K562 (cell line): ENCODE measurements around the gene WFIKKN2. TPM values are rescaled to one million over a fixed set of nuclear protein-coding genes. Genes with fewer than 3 reads are reported as not detected.

ENCODE experiments used
- ATAC-seq: fragments of 200-7000 bp; cut with Tn5 transposase; 3 replicates; pipeline ENCODE4 v1.9.1; 2020; ENCODE audit warnings: moderate library complexity
- BruUV-seq: library from RNA; stranded (reverse); fragments of 400-500 nt; replicated peaks from 2 replicates; lab custom pipeline; 2021; lab: Mats Ljungman, UMichigan
- CTCF ChIA-PET: fragments of 300-600 bp; formaldehyde crosslinking; extraction: SDS; loops from one replicate; lab custom pipeline; 2021; ENCODE audit warnings: low intra/inter-chr PET ratio; lab: Yijun Ruan, JAX
- POLR2A ChIA-PET: fragments of 300-600, 350-650 bp; sonication (Branson Sonifier 250); formaldehyde crosslinking; extraction: SDS; loops from one replicate; lab custom pipeline; 2021; ENCODE audit warnings: antibody characterized with exemption, inconsistent platforms; lab: Yijun Ruan, JAX
- DNase-seq, 4 experiments: peaks; one replicate each; pipeline versions ENCODE4 v3.0.0 to v3.0.0-alpha.2; 2011 to 2018; ENCODE audit warnings: low spot score in 3 of 4, mixed read lengths in 3 of 4; ENCODE audit errors: extremely low read depth in 1 of 4
- FAIRE-seq: peaks from 2 replicates; lab custom pipeline; 2011; peaks lifted over from hg19 to GRCh38; lab: Jason Lieb, UNC
- H2AFZ ChIP-seq: 2 replicates; pipeline ENCODE4 v1.6.0; 2011; ENCODE audit warnings: low read depth, low read length, control low read depth, inconsistent platforms
- H3K27ac ChIP-seq: fragments of 200-600 bp; 3 replicates; pipeline ENCODE4 v1.8.0; 2011; ENCODE audit warnings: low read depth, mild to moderate bottlenecking, control low read depth, inconsistent platforms, low read length, moderate library complexity, mixed read lengths; ENCODE audit errors: extremely low read depth
- H3K27me3 ChIP-seq, 2 experiments: fragments of 300-600 bp in 1 of 2; 2 replicates in 1 of 2; 3 replicates in 1 of 2; pipeline versions ENCODE4 v1.6.0 to v1.8.0; 2011; ENCODE audit warnings: inconsistent platforms in 2 of 2, low read length in 2 of 2, mild to moderate bottlenecking in 1 of 2, mixed read lengths in 1 of 2, moderate library complexity in 1 of 2; ENCODE audit not compliant: control insufficient read depth in 2 of 2, insufficient read depth in 2 of 2
- H3K36me3 ChIP-seq: fragments of 300-600 bp; 3 replicates; pipeline ENCODE4 v1.8.0; 2011; ENCODE audit warnings: mild to moderate bottlenecking, low read length, inconsistent platforms; ENCODE audit not compliant: control insufficient read depth, insufficient read depth
- H3K4me1 ChIP-seq, 2 experiments: fragments of 200-600 bp in 1 of 2; replicated peaks in 1 of 2; 2 replicates in 1 of 2; 3 replicates in 1 of 2; pipeline versions ENCODE4 v1.5.1 to v1.8.0; 2011; ENCODE audit warnings: inconsistent platforms in 2 of 2, low read length in 2 of 2, mild to moderate bottlenecking in 1 of 2, mixed read lengths in 1 of 2, moderate library complexity in 1 of 2; ENCODE audit not compliant: control insufficient read depth in 2 of 2, insufficient read depth in 2 of 2
- H3K4me2 ChIP-seq: 2 replicates; pipeline ENCODE4 v1.6.1; 2011; ENCODE audit warnings: low read length, control low read depth, inconsistent platforms, mixed read lengths; ENCODE audit not compliant: insufficient read depth
- H3K4me3 ChIP-seq: fragments of 200-600 bp; sonication (generic), shearing (Covaris generic); 2 replicates; pipeline ENCODE4 v1.5.1; 2016; ENCODE audit warnings: control low read depth, inconsistent platforms
- H3K79me2 ChIP-seq: fragments of 200-600 bp; 3 replicates; pipeline ENCODE4 v1.8.0; 2011; ENCODE audit warnings: low read length, inconsistent platforms; ENCODE audit not compliant: control insufficient read depth, insufficient read depth
- H3K9ac ChIP-seq, 2 experiments: 2 replicates each; pipeline versions ENCODE4 v1.6.0 to v1.6.1; 2011; ENCODE audit warnings: low read depth in 2 of 2, low read length in 2 of 2, control low read depth in 1 of 2, inconsistent platforms in 1 of 2, mild to moderate bottlenecking in 1 of 2, mixed read lengths in 1 of 2; ENCODE audit not compliant: insufficient read depth in 1 of 2
- H3K9me1 ChIP-seq: one replicate; pipeline ENCODE4 v1.6.0; 2011; ENCODE audit warnings: inconsistent platforms, mild to moderate bottlenecking, low read length, moderate library complexity; ENCODE audit not compliant: control insufficient read depth, insufficient read depth
- H3K9me3 ChIP-seq: replicated peaks from 2 replicates; pipeline ENCODE4 v1.5.1; 2011; ENCODE audit warnings: low read depth, low read length, inconsistent platforms; ENCODE audit not compliant: control insufficient read depth, insufficient read depth
- H4K20me1 ChIP-seq: replicated peaks from 2 replicates; pipeline ENCODE4 v1.6.1; 2011; ENCODE audit warnings: low read length, inconsistent platforms, mixed read lengths; ENCODE audit not compliant: control insufficient read depth, insufficient read depth
- CHCHD3 ChIP-seq: fragments of 250-450 bp; sonication (Bioruptor Pico); IDR thresholded peaks from 2 replicates; pipeline ENCODE4 v2.1.2; 2022; ENCODE audit warnings: mild to moderate bottlenecking
- MAFG ChIP-seq: fragments of 450-650 bp; conservative IDR thresholded peaks from 2 replicates; pipeline ENCODE4 v1.6.1; 2016; ENCODE audit warnings: missing genetic modification characterization, missing compliant biosample characterization
- RERE ChIP-seq: sonication (generic); formaldehyde crosslinking; IDR thresholded peaks from 2 replicates; pipeline ENCODE4 v1.8.0; 2023; ENCODE audit warnings: missing genetic modification reagents, mild to moderate bottlenecking, borderline replicate concordance
- TRIM25 ChIP-seq: fragments of 450-650 bp; IDR thresholded peaks from 2 replicates; pipeline ENCODE4 v1.7.0; 2016; ENCODE audit warnings: borderline replicate concordance
- ZFP36 ChIP-seq: fragments of 150-350 bp; IDR thresholded peaks from 2 replicates; pipeline ENCODE4 v1.6.1; 2018; ENCODE audit warnings: low read length, low read depth; ENCODE audit not compliant: partially characterized antibody
- ZFX ChIP-seq: sonication (generic); formaldehyde crosslinking; IDR thresholded peaks from 2 replicates; pipeline ENCODE4 v1.8.0; 2022; ENCODE audit warnings: mild to moderate bottlenecking, missing genetic modification reagents, moderate library complexity
- WGBS: fragments of 100-300 bp; shearing (Covaris generic); methylation state at CpG from one replicate; pipeline ENCODE4 v1.1.6; 2016; ENCODE audit warnings: low coverage, mixed read lengths; ENCODE audit not compliant: insufficient coverage; ENCODE audit errors: missing lambda C conversion rate; 5-methylcytosine and 5-hydroxymethylcytosine counted together
- in situ Hi-C: fragments of 300-500 bp; cut with MboI; formaldehyde crosslinking; loops from 4 replicates; pipeline ENCODE4 v1.15.0; 2018; ENCODE audit warnings: inconsistent platforms, mixed read lengths
- intact Hi-C: fragments of 100-400 bp; cut with micrococcal nuclease; formaldehyde crosslinking; loops from 2 replicates; pipeline ENCODE4 v1.14.2; 2022
- polyA plus RNA-seq, 8 experiments: library from polyadenylated mRNA; depleted of rRNA in 4 of 8; stranded (reverse) in 5 of 8; unstranded in 3 of 8; fragments of >200 nt; fragmentation: Nextera tagmentation in 2 of 8; fragmentation: Illumina TruSeq in 1 of 8; extraction: Ambion mirVana in 2 of 8; extraction: Trizol in 1 of 8; gene quantifications; 2 replicates each; pipeline versions ENCODE4 v1.2.1 to v1.2.3, GENCODE V29; 2011 to 2014; ENCODE audit warnings: inconsistent platforms in 1 of 8, missing spikeins in 1 of 8
- total RNA-seq, 7 experiments: library from RNA; depleted of rRNA in 6 of 7; stranded (reverse); fragments of >200 nt in 6 of 7; fragmentation: Illumina TruSeq in 2 of 7; extraction: Trizol in 2 of 7; gene quantifications; 2 replicates each; pipeline versions ENCODE4 v1.2.1 to v1.2.3, GENCODE V29; 2011 to 2021; ENCODE audit warnings: low replicate concordance in 1 of 7

The WFIKKN2 gene
- total and polyA plus RNA-seq, 9 of the 15 experiments (the other 6 are each of a cell fraction or from before 2014, with no cell fraction given), result 0.07 TPM; not detected in 8

- 50% methylated on average over 17 of the region's 19 CpGs for WGBS
- Histone ChIP-seq H3K9me3 (no peaks in the 10 kb centered on the region), H4K20me1 (no peaks in the 10 kb centered on the region), H3K4me3 (no peak overlapping the region), H3K79me2 (no peaks in the 10 kb centered on the region), H3K4me2 (no peak overlapping the region), H3K36me3 (no peaks in the 10 kb centered on the region), H3K4me1 (peaks cover 0 to 6% of the 10 kb centered on the region in 2 experiments; a peak in 1 of 5 replicates), H3K9me1 (no peaks in the 10 kb centered on the region), H3K27ac (no peak overlapping the region), H2AFZ (0 out of 2 replicates have a peak overlapping the region, but pooled peaks have one; percentile 55), H3K9ac (no peak overlapping the region), H3K27me3 (peaks cover 0 to 9% of the 10 kb centered on the region in 2 experiments; a peak in 2 of 5 replicates)
- in situ Hi-C loops, result no loop called here
- ChIA-PET CTCF (no interaction called here), POLR2A (interaction anchor here (0.5 to 0.8 kb wide), 3 partner anchors 15 to 150 kb away, joined by 3 to 4 read pairs (median 4); no protein-coding TSS in a partner anchor)
- ATAC-seq (peak; percentile 33), FAIRE-seq (no peak), DNase-seq (no peak)
- BruUV-seq, result no TSS peak
- intact Hi-C loops, result no loop called here
- TF ChIP-seq RERE (CRISPR knock-in tag), result no peak
- no peak for TF ChIP-seq TRIM25
- no peak for TF ChIP-seq MAFG
- no peak for TF ChIP-seq CHCHD3
- 0 out of 2 replicates have a peak, but pooled peaks have one; percentile 21 for TF ChIP-seq ZFX (CRISPR knock-in tag)
- TF ChIP-seq ZFP36, result no peak
Measured at GRCh38 chr17:50798424-50799288, 36.7 kb upstream of the WFIKKN2 start.
